Astrocyte of the spinal cord (primary cell): Measurements from ENCODE around the gene SLC29A4.

ENCODE experiments used
- DNase-seq: peaks from one replicate; pipeline ENCODE4 v3.0.0; 2011; ENCODE audit warnings: low read depth, low spot score
- H3K4me3 ChIP-seq: 2 replicates; pipeline ENCODE4 v1.5.1; 2011; ENCODE audit warnings: low read depth, mild to moderate bottlenecking, low read length, moderate library complexity
- in situ Hi-C: cut with HindIII; loops from 2 replicates; pipeline ENCODE4 v1.10.0; 2017; ENCODE audit warnings: low sequenced_read_pairs
- TF ChIP-seq, protein P1 (sequence below): IDR thresholded peaks from 2 replicates; pipeline ENCODE4 v1.5.1; 2012; ENCODE audit warnings: low read depth, mild to moderate bottlenecking, low read length, inconsistent platforms

SLC29A4 gene

DNA sequence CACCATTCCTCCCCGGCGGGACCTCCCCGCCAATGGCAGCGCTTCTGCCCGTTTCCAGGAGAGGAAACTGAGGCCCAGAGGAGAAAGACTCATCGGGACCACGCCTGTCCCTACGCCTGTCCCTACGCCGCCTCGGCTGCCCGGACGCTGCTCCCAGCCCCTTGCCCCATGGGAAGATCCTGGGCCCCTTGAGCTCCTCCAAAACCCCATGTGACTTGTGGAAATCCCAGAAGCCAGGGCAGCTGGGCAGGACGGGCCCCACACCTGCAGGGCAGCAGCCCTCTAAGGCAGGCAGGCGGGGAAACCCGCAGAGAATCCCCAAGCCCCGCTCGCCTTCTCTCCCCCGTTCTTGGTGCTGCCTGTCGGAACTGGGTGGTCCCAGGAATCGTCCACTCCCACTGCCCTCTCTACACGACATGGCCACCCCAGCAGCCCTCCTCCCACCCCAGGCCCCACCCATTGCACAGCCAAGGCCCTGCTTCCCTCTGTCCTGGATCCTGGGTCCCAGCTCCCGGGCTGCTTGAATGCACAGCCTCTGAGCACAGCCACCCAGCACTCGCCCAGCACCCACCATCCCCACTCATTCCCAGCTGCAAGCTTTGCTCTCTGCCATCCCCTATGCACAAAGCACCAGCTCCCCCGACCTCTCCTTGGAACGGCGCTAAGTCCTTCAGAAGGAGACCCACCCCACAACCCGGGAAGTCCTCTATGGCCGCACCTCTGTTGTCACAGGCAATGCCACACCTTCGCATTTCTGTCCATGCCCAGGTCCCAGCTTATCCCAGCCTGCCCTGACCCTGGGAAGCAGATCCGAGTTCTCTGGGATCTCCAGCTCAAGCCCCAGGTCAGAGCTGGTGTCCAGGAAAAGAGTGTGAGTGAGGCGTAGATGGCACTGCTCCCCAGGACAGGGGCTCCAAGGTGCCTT is 50.6 kb downstream of the SLC29A4 start:
- TF ChIP-seq, protein P1, sequence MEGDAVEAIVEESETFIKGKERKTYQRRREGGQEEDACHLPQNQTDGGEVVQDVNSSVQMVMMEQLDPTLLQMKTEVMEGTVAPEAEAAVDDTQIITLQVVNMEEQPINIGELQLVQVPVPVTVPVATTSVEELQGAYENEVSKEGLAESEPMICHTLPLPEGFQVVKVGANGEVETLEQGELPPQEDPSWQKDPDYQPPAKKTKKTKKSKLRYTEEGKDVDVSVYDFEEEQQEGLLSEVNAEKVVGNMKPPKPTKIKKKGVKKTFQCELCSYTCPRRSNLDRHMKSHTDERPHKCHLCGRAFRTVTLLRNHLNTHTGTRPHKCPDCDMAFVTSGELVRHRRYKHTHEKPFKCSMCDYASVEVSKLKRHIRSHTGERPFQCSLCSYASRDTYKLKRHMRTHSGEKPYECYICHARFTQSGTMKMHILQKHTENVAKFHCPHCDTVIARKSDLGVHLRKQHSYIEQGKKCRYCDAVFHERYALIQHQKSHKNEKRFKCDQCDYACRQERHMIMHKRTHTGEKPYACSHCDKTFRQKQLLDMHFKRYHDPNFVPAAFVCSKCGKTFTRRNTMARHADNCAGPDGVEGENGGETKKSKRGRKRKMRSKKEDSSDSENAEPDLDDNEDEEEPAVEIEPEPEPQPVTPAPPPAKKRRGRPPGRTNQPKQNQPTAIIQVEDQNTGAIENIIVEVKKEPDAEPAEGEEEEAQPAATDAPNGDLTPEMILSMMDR, result no peak
- in situ Hi-C loops, result no loop called here
- no peak for DNase-seq
- H3K4me3 ChIP-seq, result no peak overlapping the region

DNA sequence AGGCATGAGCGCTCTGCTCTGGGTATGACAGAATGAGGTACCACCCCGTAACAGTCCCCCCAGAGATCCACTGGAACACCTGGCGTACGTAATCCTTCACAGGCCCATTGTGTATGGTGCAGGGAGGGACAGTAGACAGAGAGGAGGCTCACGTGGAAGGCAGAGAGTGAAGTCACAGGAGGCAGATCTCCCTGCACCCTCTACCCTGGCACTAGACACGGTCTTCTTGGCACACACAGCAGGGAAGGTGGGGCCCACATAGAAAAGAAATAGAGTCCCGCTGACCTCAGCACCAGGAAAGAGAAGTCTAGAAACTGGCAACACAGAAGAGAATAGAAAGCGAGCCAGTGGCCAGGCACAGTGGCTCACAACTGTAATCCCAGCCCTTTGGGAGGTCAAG is 51.9 kb downstream of the SLC29A4 start:
- TF ChIP-seq, protein P1, result no peak

DNA sequence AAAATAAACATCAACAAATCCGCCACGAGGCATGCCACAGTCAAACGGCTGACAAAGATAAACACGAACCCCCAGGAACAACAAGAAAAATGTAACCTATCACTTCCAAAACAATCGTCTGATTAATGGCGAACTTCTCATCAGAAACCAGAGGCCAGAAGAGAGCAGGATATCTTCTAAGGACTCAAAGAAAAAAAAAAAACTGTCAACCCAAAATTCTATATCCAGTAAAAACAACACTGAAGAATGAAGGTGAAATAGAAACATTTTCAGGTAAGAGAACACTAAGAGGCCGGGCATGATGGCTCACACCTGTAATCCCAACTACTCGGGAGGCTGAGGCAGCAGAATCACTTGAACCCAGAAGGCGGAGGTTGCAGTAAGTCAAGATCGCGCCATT is 54.3 kb downstream of the SLC29A4 start:
- no peak for DNase-seq
- H3K4me3 ChIP-seq, result no peak overlapping the region
- TF ChIP-seq, protein P1, result no peak
- in situ Hi-C loops, result no loop called here

More for the DNA sequence above, 51.9 kb downstream of the SLC29A4 start:
- H3K4me3 ChIP-seq, result no peak overlapping the region
- in situ Hi-C loops, result no loop called here
- no peak for DNase-seq

DNA sequence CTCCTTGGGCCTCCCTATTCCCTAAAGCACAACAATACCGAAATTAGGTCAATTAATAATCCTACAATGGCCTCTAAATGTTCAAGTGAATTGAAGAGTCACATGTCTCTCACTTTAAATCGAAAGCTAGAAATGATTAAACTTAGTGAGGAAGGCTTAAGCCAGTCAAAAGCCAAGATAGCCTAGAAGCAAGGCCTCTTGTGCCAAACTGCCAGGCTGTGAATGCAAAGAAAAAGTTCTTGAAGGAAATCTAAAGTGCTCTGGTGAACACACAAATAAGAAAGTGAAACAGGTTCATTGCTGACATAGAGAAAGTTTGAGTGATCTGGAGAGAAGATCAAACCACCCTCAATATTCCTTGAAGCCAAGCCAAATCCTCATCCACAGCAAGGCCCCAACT is 57.2 kb downstream of the SLC29A4 start:
- in situ Hi-C loops, result no loop called here
- DNase-seq, result no peak
- H3K4me3 ChIP-seq, result no peak overlapping the region
- TF ChIP-seq, protein P1, result no peak

DNA sequence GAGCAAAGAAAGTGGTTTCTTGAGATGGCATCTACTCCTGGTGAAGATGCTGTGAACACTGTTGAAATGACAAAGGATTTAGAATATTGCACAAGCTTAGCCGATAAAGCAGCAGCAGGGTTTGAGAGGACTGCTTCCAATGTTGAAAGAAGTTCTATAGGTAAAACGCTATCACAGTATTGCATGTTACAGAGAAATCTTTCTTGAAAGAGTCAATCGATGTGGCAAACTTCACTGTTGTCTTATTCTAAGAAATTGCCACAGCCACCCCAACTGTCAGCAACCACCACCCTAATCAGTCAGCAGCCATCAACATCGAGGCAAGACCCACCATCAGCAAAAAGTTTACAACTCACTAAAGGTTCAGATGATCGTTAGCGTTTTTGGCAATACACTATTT is 59.9 kb downstream of the SLC29A4 start:
- no peak for DNase-seq
- in situ Hi-C loops, result no loop called here
- no peak overlapping the region for H3K4me3 ChIP-seq
- TF ChIP-seq, protein P1, result no peak

DNA sequence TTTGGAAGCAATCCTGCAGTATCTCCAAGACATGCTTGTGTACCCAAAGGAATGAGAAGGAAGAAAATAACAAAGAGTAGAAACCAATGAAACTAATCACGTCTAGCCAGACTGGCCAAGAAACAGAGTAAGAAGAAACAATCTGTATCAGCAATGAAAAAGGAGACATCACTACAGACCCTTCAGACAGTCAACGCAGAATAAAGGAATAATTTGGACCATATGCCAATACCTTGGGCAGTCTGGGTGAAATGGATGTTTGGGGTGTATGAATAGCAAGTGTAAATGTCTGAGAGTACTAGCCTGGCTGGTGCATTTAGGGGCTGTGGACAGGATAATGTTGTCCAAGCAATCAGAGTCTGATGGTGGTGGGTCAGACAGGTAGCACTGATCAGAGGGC is 61.1 kb downstream of the SLC29A4 start:
- no peak overlapping the region for H3K4me3 ChIP-seq
- DNase-seq, result no peak
- TF ChIP-seq, protein P1, result no peak
- in situ Hi-C loops, result no loop called here
